PC-3 (cell line): Measurements from ENCODE around the gene TGFB1I1.

Experiments
- CTCF ChIP-seq: fragments of 300-600 bp; sonication (generic); conservative IDR thresholded peaks from 2 replicates; pipeline ENCODE4 v1.5.1; 2017; ENCODE audit warnings: antibody characterized with exemption, low read depth, mild to moderate bottlenecking, low read length
- EZH2 ChIP-seq: fragments of 300-600 bp; sonication (generic); IDR thresholded peaks from one replicate; pipeline ENCODE4 v1.6.1; 2017; ENCODE audit warnings: antibody characterized with exemption, mild to moderate bottlenecking, low read length; ENCODE audit not compliant: unreplicated experiment
- EZH2phosphoT487 ChIP-seq: fragments of 300-600 bp; sonication (generic); IDR thresholded peaks from 2 replicates; pipeline ENCODE4 v1.6.1; 2018; ENCODE audit warnings: mild to moderate bottlenecking, antibody characterized with exemption, low read length, borderline replicate concordance

GRCh38 chr16:31498493-31498892, 26.5 kb downstream of the TGFB1I1 start:
- no peak for TF ChIP-seq CTCF
- TF ChIP-seq EZH2 = no peak
- TF ChIP-seq EZH2phosphoT487 = no peak
